ENCODE measurements around the gene SERINC4. TPM values are rescaled to one million over a fixed set of nuclear protein-coding genes. Genes with fewer than 3 reads are reported as not detected.

Gene SERINC4
- total RNA-seq (2022; extraction: Qiagen RNA extraction) = 0.06 to 0.28 TPM (median 0.08 TPM) in 5 replicates

GRCh38 chr15:43799945-43800285 lies at the start of gene SERINC4:
Gene SERINC4 (minus strand): TSS chr15:43800220. CDS start chr15:43799986, 234 bp downstream.

GRCh38 chr15:43826508-43827341 lies 26.7 kb upstream of the SERINC4 start, which contains the start of gene WDR76:
Gene WDR76 (plus strand): TSS chr15:43827002. CDS start chr15:43827033, 31 bp downstream.

DNA sequence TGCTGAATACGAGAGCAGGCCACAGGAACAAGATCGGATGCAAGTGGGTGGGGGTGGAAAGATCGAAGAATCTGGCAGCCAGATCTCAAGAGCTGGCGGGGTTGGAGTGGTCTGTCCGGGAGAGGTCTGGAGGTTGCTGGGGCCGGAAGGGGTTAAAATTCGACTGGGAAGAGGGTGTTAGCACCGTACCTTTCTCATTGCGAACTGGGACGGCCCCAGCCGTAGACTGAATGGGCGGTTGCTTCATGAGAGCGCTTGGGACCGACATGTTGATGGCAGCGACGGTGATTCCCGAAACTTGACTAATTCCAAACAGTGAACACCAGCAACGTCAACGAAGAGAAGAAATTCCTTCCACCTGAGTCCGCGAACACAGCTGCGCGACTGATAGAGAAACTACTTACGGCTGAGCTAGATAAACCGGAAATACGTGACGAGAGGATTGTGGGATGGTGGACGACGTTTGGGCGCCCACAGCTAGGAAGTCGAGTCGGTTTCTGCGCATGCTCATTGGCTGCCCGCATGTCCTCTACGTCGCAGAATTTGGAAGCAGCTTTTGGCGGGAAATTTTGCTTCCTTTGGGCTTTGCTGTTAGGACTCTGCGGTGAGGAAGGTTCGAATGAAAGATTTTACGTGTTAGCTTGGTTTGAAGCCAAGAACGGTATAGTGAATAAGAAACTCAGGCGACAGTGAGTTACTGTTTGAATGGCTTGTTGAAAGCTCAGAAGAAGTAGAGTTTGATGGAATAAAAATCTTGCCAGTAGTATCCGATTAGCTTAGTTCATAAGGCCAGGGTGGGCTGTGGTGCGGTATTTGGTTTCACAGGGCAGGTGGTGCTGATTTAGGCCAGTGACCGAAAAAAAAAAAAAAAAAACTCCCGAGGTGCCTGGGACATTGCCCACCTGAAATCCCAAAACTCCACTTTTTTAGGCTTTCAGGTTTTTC lies 24.6 kb upstream of the SERINC4 start, which contains the start of gene MFAP1:
Gene MFAP1, minus strand, starts transcription at position 389 of the 945 bp plus-strand sequence. Its CDS starts 121 bp downstream, at position 268.

DNA sequence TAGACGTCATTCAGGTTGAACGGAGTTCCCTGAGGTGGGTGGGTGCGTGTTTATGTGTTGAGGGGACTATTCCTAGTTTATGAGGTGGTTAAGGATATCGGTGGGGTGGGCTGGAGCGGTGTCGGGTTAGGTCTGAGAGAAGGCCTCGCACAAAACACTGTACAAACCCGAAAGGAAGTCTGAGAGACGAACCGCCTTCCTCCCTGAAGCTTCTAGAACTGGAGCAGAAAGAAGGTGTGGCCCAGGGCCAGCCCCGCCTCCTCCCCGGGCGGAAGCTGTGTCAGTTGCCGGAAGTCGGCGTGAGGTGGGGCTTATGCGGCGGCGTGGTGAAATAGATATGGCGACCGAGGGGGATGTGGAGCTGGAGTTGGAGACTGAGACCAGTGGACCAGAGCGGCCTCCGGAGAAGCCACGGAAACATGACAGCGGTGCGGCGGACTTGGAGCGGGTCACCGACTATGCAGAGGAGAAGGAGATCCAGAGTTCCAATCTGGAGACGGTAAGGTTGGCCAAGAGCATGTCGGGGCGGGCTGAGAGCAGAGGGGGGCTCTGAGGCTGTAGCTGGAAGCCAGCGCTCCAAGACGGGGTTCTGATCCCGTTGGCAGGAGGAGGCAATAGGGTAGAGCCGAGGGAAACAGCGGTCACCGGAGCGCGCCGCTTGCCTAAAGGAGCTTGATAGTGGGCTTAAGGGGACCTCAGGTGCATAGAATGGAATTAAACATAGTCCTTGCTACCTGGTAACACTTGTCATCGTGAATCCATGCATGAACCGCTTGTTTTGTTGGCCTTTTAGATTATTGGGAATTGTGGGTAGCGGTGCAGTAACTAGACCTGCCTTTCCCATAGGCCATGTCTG lies 494 bp upstream of the SERINC4 start, which contains the start of gene HYPK:
Gene HYPK, plus strand, starts transcription at position 314 of the 856 bp plus-strand sequence. Its CDS starts 24 bp downstream, at position 338.

DNA sequence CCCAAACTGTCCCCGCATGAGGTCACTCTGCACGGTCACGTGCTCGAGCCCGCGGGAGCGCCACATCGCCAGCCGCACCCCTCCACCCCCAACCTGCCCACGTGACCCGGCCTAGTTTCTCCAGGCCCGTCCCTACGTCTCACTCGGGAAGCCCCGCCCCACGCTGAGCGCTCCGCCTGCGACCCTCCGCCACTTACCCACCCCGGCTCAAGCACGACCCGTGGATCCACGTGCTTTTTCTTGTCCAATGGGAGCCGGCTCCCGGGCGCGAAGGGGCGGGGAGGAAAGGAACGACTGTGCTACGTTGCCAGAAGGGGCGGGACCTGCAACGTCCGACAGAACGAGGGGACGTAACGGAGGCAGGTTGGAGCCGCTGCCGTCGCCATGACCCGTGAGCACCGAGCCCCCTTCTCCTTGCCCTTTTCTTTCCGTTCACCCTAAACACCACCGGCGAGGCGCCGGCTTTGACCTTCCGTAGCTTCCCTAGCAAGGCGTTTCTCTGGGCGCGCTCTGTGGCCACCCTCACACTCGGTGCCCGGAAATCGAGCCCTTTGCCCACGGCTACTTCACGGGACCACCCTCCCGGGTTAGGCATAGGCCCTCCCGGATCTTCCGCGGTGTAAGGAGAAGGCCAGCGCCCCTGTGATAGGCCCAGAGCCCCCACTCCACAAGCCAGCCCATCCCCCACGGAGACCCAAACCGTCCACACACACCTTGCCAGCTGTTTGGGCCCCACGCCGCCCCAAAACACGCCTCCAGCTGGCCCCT lies 7.8 kb downstream of the SERINC4 start, which contains the start of gene SERF2:
Gene SERF2, plus strand, starts transcription at position 328 of the 768 bp plus-strand sequence. Its CDS starts 57 bp downstream, at position 385.

DNA sequence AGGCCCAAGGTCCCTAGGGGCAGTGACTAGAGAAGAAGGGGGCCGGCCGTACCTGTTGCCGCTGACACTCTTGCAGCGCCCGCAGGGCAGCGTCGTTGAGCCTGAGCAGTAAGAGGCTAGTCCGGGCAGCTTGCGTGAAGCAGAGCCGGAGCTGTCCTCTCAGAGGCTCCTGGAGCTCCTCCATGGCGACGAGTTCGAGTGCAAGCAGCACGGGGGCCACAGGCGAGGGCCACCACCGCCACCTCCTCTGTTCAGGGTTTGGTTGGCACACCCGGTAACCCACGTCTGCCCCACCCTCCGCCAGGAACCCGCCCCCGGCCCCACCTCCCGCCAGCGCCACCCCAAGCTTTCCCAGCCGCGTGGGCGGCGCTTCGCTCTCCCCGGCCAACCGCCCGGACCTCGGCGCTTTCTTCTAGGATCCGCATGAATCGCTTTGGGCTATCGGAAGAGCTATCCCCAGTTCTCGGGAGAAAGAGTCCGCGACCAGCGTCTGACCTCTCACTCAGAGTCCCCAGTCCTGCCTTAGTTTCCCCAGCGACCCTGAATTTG lies 23.2 kb downstream of the SERINC4 start, which contains the start of gene ELL3:
Gene ELL3, minus strand, starts transcription at position 249 of the 549 bp plus-strand sequence. Its CDS starts 65 bp downstream, at position 184.

GRCh38 chr15:43746245-43746902 lies 53.6 kb downstream of the SERINC4 start, which contains the start of gene PDIA3:
Gene PDIA3 (plus strand): TSS chr15:43746438. CDS start chr15:43746540, 102 bp downstream.

Other genes starting within 250 kb of the SERINC4 start
- 3.8 to 6.9 TPM (median 5.8 TPM) in 5 replicates for gene PPIP5K1, start 210.0 kb downstream of the SERINC4 start, total RNA-seq (2022; extraction: Qiagen RNA extraction)
- 1.9 to 6.3 TPM (median 3.7 TPM) in 5 replicates for gene CKMT1B, start 206.2 kb downstream of the SERINC4 start, total RNA-seq (2022; extraction: Qiagen RNA extraction)
- 0.08 to 0.16 TPM (median 0.11 TPM) in 4 of 5 replicates, not detected in the other for gene STRC, start 181.4 kb downstream of the SERINC4 start, total RNA-seq (2022; extraction: Qiagen RNA extraction)
- gene CATSPER2, start 151.4 kb downstream of the SERINC4 start, total RNA-seq (2022; extraction: Qiagen RNA extraction) = 0.40 to 1.3 TPM (median 0.68 TPM) in 5 replicates
- 1.7 to 2.8 TPM (median 2.7 TPM) in 5 replicates for gene CKMT1A, start 106.4 kb downstream of the SERINC4 start, total RNA-seq (2022; extraction: Qiagen RNA extraction)
- 262 to 365 TPM (median 343 TPM) in 5 replicates for gene PDIA3, start 53.8 kb downstream of the SERINC4 start, total RNA-seq (2022; extraction: Qiagen RNA extraction)
- gene ELL3, start 23.3 kb downstream of the SERINC4 start, total RNA-seq (2022; extraction: Qiagen RNA extraction) = 0.82 to 2.2 TPM (median 1.2 TPM) in 5 replicates
- 380 to 723 TPM (median 669 TPM) in 5 replicates for gene SERF2, start 7.9 kb downstream of the SERINC4 start, total RNA-seq (2022; extraction: Qiagen RNA extraction)
- 3.3 to 7.2 TPM (median 4.3 TPM) in 5 replicates for gene HYPK, start 379 bp upstream of the SERINC4 start, total RNA-seq (2022; extraction: Qiagen RNA extraction)
- gene MFAP1, start 24.5 kb upstream of the SERINC4 start, total RNA-seq (2022; extraction: Qiagen RNA extraction) = 23.7 to 32.4 TPM (median 25.8 TPM) in 5 replicates
- gene WDR76, start 26.8 kb upstream of the SERINC4 start, total RNA-seq (2022; extraction: Qiagen RNA extraction) = 11.3 to 15.4 TPM (median 12.2 TPM) in 5 replicates

Data from A549 treated with Hydrocortisone at 1 μM for 4 hours (cell line).